Activated CD4-positive, CD25-positive, alpha-beta regulatory T cell treated with anti-CD3 and anti-CD28 coated beads, Interleukin-2, amount 50 U/mL, for 24 hours (primary cell): ENCODE measurements around the gene CCDC6.

Experiments
- ATAC-seq, 2 donors: fragments of 150-1000 bp; cut with Tn5 transposase; one replicate each; pipeline ENCODE4 v1.10.0; 2021; ENCODE audit warnings: mild to moderate bottlenecking in 1 of 2, moderate library complexity in 1 of 2

Gene CCDC6

GRCh38 chr10:59844436-59844835 lies 61.9 kb downstream of the CCDC6 start:
- no peak for ATAC-seq

- no peak for ATAC-seq
These were observed 62.6 kb downstream of the CCDC6 start for GRCh38 chr10:59843748-59844147.

- no peak for ATAC-seq
These were observed 66.8 kb downstream of the CCDC6 start for GRCh38 chr10:59839576-59839975.

GRCh38 chr10:59838085-59838789 lies 68.1 kb downstream of the CCDC6 start:
- no peak for ATAC-seq

GRCh38 chr10:59833810-59834209 lies 72.5 kb downstream of the CCDC6 start:
- ATAC-seq = no peak

- ATAC-seq = no peak
These were observed 73.8 kb downstream of the CCDC6 start for GRCh38 chr10:59832506-59832905.

GRCh38 chr10:59831658-59832503 lies 74.5 kb downstream of the CCDC6 start:
- ATAC-seq = no peak

- no peak for ATAC-seq
These were observed 75.6 kb downstream of the CCDC6 start for GRCh38 chr10:59830601-59831259.

- peak; percentile 21 to 66 for ATAC-seq
These were observed 76.8 kb downstream of the CCDC6 start for GRCh38 chr10:59829601-59830000.

- ATAC-seq = no peak
These were observed 77.3 kb downstream of the CCDC6 start for GRCh38 chr10:59829024-59829423.

GRCh38 chr10:59825932-59826331 lies 80.4 kb downstream of the CCDC6 start:
- ATAC-seq = no peak

GRCh38 chr10:59823751-59824150 lies 82.6 kb downstream of the CCDC6 start:
- ATAC-seq = no peak

GRCh38 chr10:59823111-59823510 lies 83.2 kb downstream of the CCDC6 start:
- ATAC-seq = no peak

GRCh38 chr10:59820471-59820870 lies 85.9 kb downstream of the CCDC6 start:
- ATAC-seq = no peak

GRCh38 chr10:59819683-59820082 lies 86.7 kb downstream of the CCDC6 start:
- no peak for ATAC-seq

- ATAC-seq = peak in 1 of 2 donors; percentile 63
These were observed 87.1 kb downstream of the CCDC6 start for GRCh38 chr10:59819265-59819664.

GRCh38 chr10:59817773-59818172 lies 88.6 kb downstream of the CCDC6 start:
- ATAC-seq = no peak

GRCh38 chr10:59814878-59815277 lies 91.5 kb downstream of the CCDC6 start:
- no peak for ATAC-seq

- ATAC-seq = no peak
These were observed 93.7 kb downstream of the CCDC6 start for GRCh38 chr10:59812519-59813122.

- no peak for ATAC-seq
These were observed 96.7 kb downstream of the CCDC6 start for GRCh38 chr10:59809644-59809974.

- peak; percentile 79 to 85 for ATAC-seq
These were observed 97.3 kb downstream of the CCDC6 start for GRCh38 chr10:59808896-59809643.
